GM19395 (cell line): Measurements from ENCODE around the gene MTMR6.
"Not testable (repeated sequence)": the region's sequence is repeated elsewhere in the genome, so short reads cannot be mapped to it uniquely, and the experiment has no call there.

Experiments
- ATAC-seq: cut with Tn5 transposase; IDR thresholded peaks from one replicate; pipeline ENCODE4 v1.9.1; 2021; ENCODE audit warnings: mild to moderate bottlenecking, moderate library complexity; ENCODE audit not compliant: unreplicated experiment

MTMR6 gene

GRCh38 chr13:25286969-25287961 is at the start of gene MTMR6:
Gene MTMR6, minus strand, starts transcription at chr13:25287488. Its CDS starts 241 bp downstream, at chr13:25287247.
- peak; percentile 96 for ATAC-seq

GRCh38 chr13:25335856-25336255 is 48.6 kb upstream of the MTMR6 start:
- no peak for ATAC-seq

- no peak for ATAC-seq
Observed at GRCh38 chr13:25330541-25330940, 43.3 kb upstream of the MTMR6 start.

GRCh38 chr13:25329706-25330105 is 42.4 kb upstream of the MTMR6 start:
- no peak for ATAC-seq

GRCh38 chr13:25324100-25324499 is 36.8 kb upstream of the MTMR6 start:
- no peak for ATAC-seq

- ATAC-seq, result no peak
Observed at GRCh38 chr13:25319771-25320170, 32.5 kb upstream of the MTMR6 start.

- not testable (repeated sequence) for ATAC-seq
Observed at GRCh38 chr13:25318946-25319345, 31.7 kb upstream of the MTMR6 start.

GRCh38 chr13:25310891-25311290 is 23.6 kb upstream of the MTMR6 start:
- ATAC-seq, result no peak

- no peak for ATAC-seq
Observed at GRCh38 chr13:25306671-25307464, 19.6 kb upstream of the MTMR6 start.

- ATAC-seq, result no peak
Observed at GRCh38 chr13:25302121-25302520, 14.8 kb upstream of the MTMR6 start.

GRCh38 chr13:25301347-25302113 is 14.2 kb upstream of the MTMR6 start, which contains the start of gene NUP58:
Gene NUP58, plus strand, starts transcription at chr13:25301625. Its CDS starts 149 bp downstream, at chr13:25301774.
- peak; percentile 99 for ATAC-seq

GRCh38 chr13:25300861-25301346 is 13.6 kb upstream of the MTMR6 start:
- peak; percentile 30 for ATAC-seq

- no peak for ATAC-seq
Observed at GRCh38 chr13:25295701-25296100, 8.4 kb upstream of the MTMR6 start.

- ATAC-seq, result no peak
Observed at GRCh38 chr13:25295228-25295627, 7.9 kb upstream of the MTMR6 start.

- no peak for ATAC-seq
Observed at GRCh38 chr13:25292301-25292700, 5.0 kb upstream of the MTMR6 start.

GRCh38 chr13:25291691-25292090 is 4.4 kb upstream of the MTMR6 start:
- ATAC-seq, result no peak

- no peak for ATAC-seq
Observed at GRCh38 chr13:25288966-25289365, 1.7 kb upstream of the MTMR6 start.

- peak; percentile 25 for ATAC-seq
Observed at GRCh38 chr13:25286308-25286968, 850 bp downstream of the MTMR6 start.

- peak; percentile 26 for ATAC-seq
Observed at GRCh38 chr13:25281935-25282332, 5.4 kb downstream of the MTMR6 start.
